RWPE1 (cell line): ENCODE results near the gene NAP1L5.

Experiments used
- CTCF ChIA-PET: fragments of 350-600 bp; sonication (Branson Sonifier 250); formaldehyde crosslinking; extraction: SDS; loops from one replicate; lab custom pipeline; 2021; lab: Yijun Ruan, JAX
- POLR2A ChIA-PET: fragments of 400-600 bp; formaldehyde crosslinking; extraction: SDS; loops from one replicate; lab custom pipeline; 2020; ENCODE audit warnings: antibody characterized with exemption; ENCODE audit not compliant: low non-redundant PET; lab: Yijun Ruan, JAX
- DNase-seq: peaks from one replicate; pipeline ENCODE4 v3.0.0; 2012; ENCODE audit warnings: low spot score
- H3K27ac ChIP-seq: fragments of 450-650 bp; 2 replicates; pipeline ENCODE4 v1.5.1; 2017
- CTCF ChIP-seq: fragments of 450-650 bp; conservative IDR thresholded peaks from 2 replicates; pipeline ENCODE4 v1.5.1; 2017; ENCODE audit warnings: low read depth, mild to moderate bottlenecking

Gene NAP1L5

DNA sequence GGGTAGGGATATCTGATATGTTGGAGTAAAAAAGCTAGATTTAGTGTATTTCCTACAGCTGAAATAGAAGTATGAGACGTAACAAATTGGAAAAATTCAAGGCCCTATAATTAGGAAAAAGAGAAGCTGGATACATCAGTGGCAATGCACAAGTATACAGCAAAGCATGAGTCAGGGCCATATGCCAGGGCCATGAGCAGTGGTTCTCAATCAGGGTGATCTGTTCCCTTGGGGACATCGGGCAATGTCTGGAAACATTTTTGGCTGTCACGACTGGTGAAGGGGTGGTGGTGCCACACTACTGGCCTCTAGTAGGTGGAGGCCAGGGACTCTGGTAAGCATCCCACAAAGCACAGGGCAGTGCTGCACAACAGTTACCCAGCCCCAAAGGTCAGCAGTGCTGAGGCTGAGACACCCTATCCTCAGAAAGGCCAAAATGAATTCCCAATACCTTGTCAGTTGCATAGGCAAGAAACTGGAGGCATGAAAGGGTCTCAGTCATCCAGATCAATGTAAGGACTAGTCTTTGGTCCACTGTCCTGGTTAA, 36.8 kb upstream of the NAP1L5 start:
- CTCF ChIA-PET = no interaction called here
- no peak for DNase-seq
- POLR2A ChIA-PET = no interaction called here
- H3K27ac ChIP-seq = no peak overlapping the region
- TF ChIP-seq CTCF = no peak

GRCh38 chr4:88732714-88733368, 35.2 kb upstream of the NAP1L5 start:
- CTCF ChIA-PET = interaction anchor here (0.7 kb wide), 1 partner anchor 84 kb away, joined by 4 read pairs; no protein-coding TSS in a partner anchor
- no peak for TF ChIP-seq CTCF
- POLR2A ChIA-PET = no interaction called here
- no peak overlapping the region for H3K27ac ChIP-seq
- no peak for DNase-seq

DNA sequence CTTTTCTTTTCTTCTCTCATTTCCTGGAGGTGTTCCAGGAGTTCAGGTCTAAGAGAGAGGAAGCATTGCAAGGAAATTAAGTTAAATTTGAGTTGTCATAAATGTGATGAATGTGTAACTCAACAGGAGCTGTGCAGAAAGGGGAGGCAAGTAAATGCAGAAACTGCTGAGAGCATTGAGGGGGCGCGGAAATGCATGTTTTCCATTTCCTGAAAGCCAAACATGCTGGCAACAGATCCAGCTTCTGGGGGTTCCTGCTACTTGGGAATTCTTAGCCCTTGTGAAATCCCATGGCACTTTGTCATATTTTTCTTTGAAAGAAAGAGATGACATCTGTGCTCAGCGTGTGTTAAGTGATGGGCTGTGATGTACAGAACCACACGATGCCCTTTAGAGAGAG, 33.8 kb upstream of the NAP1L5 start:
- no peak for TF ChIP-seq CTCF
- no peak for DNase-seq
- no peak overlapping the region for H3K27ac ChIP-seq
- CTCF ChIA-PET = no interaction called here
- POLR2A ChIA-PET = no interaction called here

DNA sequence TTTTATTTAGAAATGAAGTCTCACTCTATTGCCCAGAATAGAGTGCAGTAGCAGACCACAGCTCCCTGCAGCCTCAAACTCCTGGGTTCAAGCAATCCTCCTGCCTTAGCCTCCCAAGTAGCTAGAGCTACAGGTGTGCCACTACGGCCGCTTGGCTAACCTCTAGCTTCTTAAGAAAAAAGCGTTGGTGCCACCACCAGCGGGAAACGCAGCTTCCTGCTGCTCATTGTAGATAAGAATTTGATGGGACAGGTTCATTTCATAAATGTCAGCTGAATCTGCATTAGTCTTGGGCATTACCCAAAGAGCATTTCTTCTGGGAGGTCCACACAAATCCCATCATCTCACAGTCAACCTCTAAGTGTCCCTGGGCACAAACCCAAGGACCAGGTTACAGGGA, 33.2 kb upstream of the NAP1L5 start:
- ChIA-PET CTCF (no interaction called here), POLR2A (no interaction called here)

DNA sequence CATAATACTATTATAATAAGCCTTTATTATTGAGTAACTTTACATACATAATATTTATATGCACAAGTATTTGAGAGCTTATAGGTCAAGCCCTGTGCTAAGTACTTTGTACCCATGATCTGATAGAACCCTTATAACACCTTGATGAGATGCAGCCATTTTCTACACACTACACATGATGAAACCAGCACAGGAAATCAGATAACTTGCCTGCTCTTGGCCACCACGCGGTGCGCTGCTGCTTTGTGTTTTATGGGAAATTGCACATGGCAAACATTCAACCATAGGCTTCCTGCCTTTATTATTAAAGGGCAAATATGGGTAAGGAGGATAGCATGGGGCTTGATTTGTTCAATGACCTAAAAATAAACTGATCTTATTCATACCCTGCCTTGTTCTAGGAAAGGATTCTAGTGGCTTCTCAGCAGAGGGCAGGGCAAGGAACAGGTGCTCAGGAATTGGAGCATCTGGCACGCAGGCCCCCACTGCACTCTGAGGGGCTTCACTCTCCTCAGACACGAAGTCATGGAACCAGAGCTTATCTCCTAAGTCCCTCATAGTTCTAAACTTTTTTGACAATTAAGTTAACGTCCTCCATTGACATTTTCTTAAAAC, 31.6 kb upstream of the NAP1L5 start:
- no peak for DNase-seq
- CTCF ChIA-PET = no interaction called here
- POLR2A ChIA-PET = no interaction called here
- no peak overlapping the region for H3K27ac ChIP-seq
- TF ChIP-seq CTCF = no peak

More for the DNA sequence above, 33.2 kb upstream of the NAP1L5 start:
- no peak overlapping the region for H3K27ac ChIP-seq
- DNase-seq = no peak
- no peak for TF ChIP-seq CTCF

GRCh38 chr4:88728146-88728545, 30.5 kb upstream of the NAP1L5 start:
- no peak for TF ChIP-seq CTCF
- no peak overlapping the region for H3K27ac ChIP-seq
- ChIA-PET CTCF (no interaction called here), POLR2A (no interaction called here)
- DNase-seq = no peak
